Kidney (tissue), 14 donors: ENCODE results near the gene SARS1. TPM values are rescaled to one million over a fixed set of nuclear protein-coding genes. Genes with fewer than 3 reads are reported as not detected.
"Not testable (repeated sequence)": the region's sequence is repeated elsewhere in the genome, so short reads cannot be mapped to it uniquely, and the experiment has no call there.

Experiments used
- DNase-seq, 5 donors: peaks; one replicate each; pipeline ENCODE4 v3.0.0-alpha.2; 2013 to 2020
- FAIRE-seq: peaks from 2 replicates; lab custom pipeline; 2012; peaks lifted over from hg19 to GRCh38; lab: Jason Lieb, UNC
- H3K27ac ChIP-seq, 2 donors: one replicate each; pipeline ENCODE4 v1.7.0; 2013; ENCODE audit warnings: low read depth in 2 of 2, low read length in 2 of 2, inconsistent platforms in 1 of 2
- H3K27me3 ChIP-seq: one replicate; pipeline ENCODE4 v1.7.1; 2013; ENCODE audit warnings: low read length, inconsistent platforms; ENCODE audit not compliant: control insufficient read depth, insufficient read depth
- H3K36me3 ChIP-seq, 3 donors: one replicate each; pipeline versions ENCODE4 v1.7.0 to v1.7.1; 2013; ENCODE audit warnings: low read length in 3 of 3, control low read depth in 1 of 3, inconsistent platforms in 1 of 3; ENCODE audit not compliant: insufficient read depth in 3 of 3, control insufficient read depth in 2 of 3
- H3K4me1 ChIP-seq, 3 donors: one replicate each; pipeline versions ENCODE4 v1.7.0 to v1.7.1; 2013; ENCODE audit warnings: low read length in 3 of 3, inconsistent platforms in 1 of 3, low read depth in 1 of 3; ENCODE audit not compliant: control insufficient read depth in 2 of 3, insufficient read depth in 2 of 3
- H3K4me3 ChIP-seq, 3 donors: one replicate each; pipeline versions ENCODE4 v1.7.0 to v1.8.1; 2013; ENCODE audit warnings: low read length in 3 of 3, control low read depth in 1 of 3, inconsistent platforms in 1 of 3
- H3K9ac ChIP-seq, 3 donors: one replicate each; pipeline versions ENCODE4 v1.7.0 to v1.7.1; 2013; ENCODE audit warnings: low read length in 3 of 3, control low read depth in 1 of 3, inconsistent platforms in 1 of 3
- H3K9me3 ChIP-seq, 3 donors: one replicate each; pipeline versions ENCODE4 v1.7.0 to v1.7.1; 2013; ENCODE audit warnings: low read length in 3 of 3, control low read depth in 1 of 3, inconsistent platforms in 1 of 3; ENCODE audit not compliant: control insufficient read depth in 2 of 3, insufficient read depth in 1 of 3
- CTCF ChIP-seq: IDR thresholded peaks from 3 replicates; pipeline ENCODE4 v1.5.1; 2012; ENCODE audit warnings: mild to moderate bottlenecking, moderate library complexity, borderline replicate concordance; ENCODE audit not compliant: insufficient read depth; ENCODE audit errors: extremely low read depth
- intact Hi-C: fragments of 100-400 bp; cut with DNase I; formaldehyde crosslinking; loops from one replicate; pipeline ENCODE4 v1.11.1; 2022
- polyA plus RNA-seq: library from polyadenylated mRNA; stranded (reverse); fragments of 350-450 nt; fragmentation: Illumina TruSeq; extraction: RNeasy Lipid Tissue Mini Kit (QIAGEN cat#74804); gene quantifications from one replicate; pipeline ENCODE4 v1.2.3, GENCODE V29; 2014; ENCODE audit warnings: low read depth, low replicate concordance; ENCODE audit not compliant: insufficient read depth
- total RNA-seq: library from RNA; stranded (reverse); fragmentation: NEBNext Ultra II Directional; extraction: Animal tissue kit (Norgen Biotek cat#: 25700); gene quantifications from one replicate; pipeline ENCODE4 v1.2.1, GENCODE V29; 2021
- donor health status: control.
- donor health status: control.
- donor health status: control.
- donor health status: control.
- donor health status: control.
- donor health status: DM: yes; HTN: yes; CAD: no.
- donor health status: Normal renal cell carcinoma (clear cell type).

Gene SARS1
- total and polyA plus RNA-seq, 2 donors from 2014 or later = 114 to 181 TPM

- Histone ChIP-seq H3K4me3 (no peak overlapping the region), H3K27ac (no peak overlapping the region), H3K4me1 (peaks cover under 1 to 3% (median 2%) of the 10 kb centered on the region in 3 donors), H3K27me3 (no peaks in the 10 kb centered on the region), H3K9me3 (no peaks in the 10 kb centered on the region), H3K36me3 (no peaks in the 10 kb centered on the region), H3K9ac (no peak overlapping the region)
- TF ChIP-seq CTCF = no peak
- DNase-seq (no peak), FAIRE-seq (no peak)
- intact Hi-C loops = no loop called here
Observed at GRCh38 chr1:109167001-109167506, 46.7 kb upstream of the SARS1 start.

GRCh38 chr1:109170035-109170764 lies 43.5 kb upstream of the SARS1 start:
- intact Hi-C loops = no loop called here
- H3K9ac ChIP-seq = no peak overlapping the region
- no peak for TF ChIP-seq CTCF
- DNase-seq = no peak
- no peaks in the 10 kb centered on the region for H3K9me3 ChIP-seq
- H3K36me3 ChIP-seq = no peaks in the 10 kb centered on the region
- FAIRE-seq = no peak
- no peaks in the 10 kb centered on the region for H3K27me3 ChIP-seq
- H3K4me1 ChIP-seq = no peaks in the 10 kb centered on the region
- no peak overlapping the region for H3K4me3 ChIP-seq
- H3K27ac ChIP-seq = no peak overlapping the region

DNA sequence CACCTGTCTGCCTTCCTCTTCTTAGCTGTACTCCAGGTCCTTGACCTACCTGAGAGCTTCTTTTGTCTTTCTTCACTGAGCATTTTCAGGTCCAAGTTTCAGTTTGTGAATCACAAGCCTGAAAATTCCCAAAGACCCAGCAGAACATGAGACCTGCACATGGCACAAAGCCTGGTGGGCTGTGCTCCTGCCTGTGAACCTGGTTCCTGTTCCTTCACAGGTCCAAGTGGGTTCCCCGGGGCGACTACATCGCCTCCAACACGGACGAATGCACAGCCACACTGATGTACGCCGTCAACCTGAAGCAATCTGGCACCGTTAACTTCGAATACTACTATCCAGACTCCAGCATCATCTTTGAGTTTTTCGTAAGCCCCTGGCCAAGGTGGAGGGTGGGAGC lies 42.1 kb upstream of the SARS1 start:
- no peak for DNase-seq
- no peak for FAIRE-seq
- Histone ChIP-seq H3K36me3 (no peaks in the 10 kb centered on the region), H3K27ac (no peak overlapping the region), H3K4me1 (no peaks in the 10 kb centered on the region), H3K9ac (no peak overlapping the region), H3K4me3 (no peak overlapping the region), H3K27me3 (no peaks in the 10 kb centered on the region), H3K9me3 (no peaks in the 10 kb centered on the region)
- intact Hi-C loops = no loop called here
- no peak for TF ChIP-seq CTCF

- FAIRE-seq, DNase-seq, H3K4me1 ChIP-seq, H3K36me3 ChIP-seq, H3K27me3 ChIP-seq, H3K9ac ChIP-seq, H3K4me3 ChIP-seq, intact Hi-C loops, H3K27ac ChIP-seq, H3K9me3 ChIP-seq: not testable (repeated sequence)
Observed at GRCh38 chr1:109176349-109176748, 37.4 kb upstream of the SARS1 start.

DNA sequence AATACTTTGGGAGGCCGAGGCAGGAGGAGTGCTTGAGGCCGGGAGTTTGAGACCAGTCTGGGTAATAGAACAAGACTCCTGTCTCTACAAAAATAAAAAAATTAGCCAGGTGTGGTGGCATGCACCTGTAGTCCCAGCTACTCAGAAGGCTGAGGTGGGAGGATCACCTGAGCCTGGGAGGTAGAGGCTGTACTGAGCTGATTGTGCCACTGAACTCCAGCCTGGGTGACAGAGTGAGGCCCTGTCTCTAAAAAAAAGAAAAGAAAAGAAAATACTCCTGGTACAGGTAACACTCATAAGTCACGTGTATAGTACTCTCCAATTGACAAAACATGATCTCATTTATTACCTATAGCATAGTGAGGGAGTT lies 33.0 kb upstream of the SARS1 start:
- H3K9me3 ChIP-seq, H3K36me3 ChIP-seq, DNase-seq, FAIRE-seq, intact Hi-C loops, H3K4me1 ChIP-seq, H3K4me3 ChIP-seq, H3K27me3 ChIP-seq: not testable (repeated sequence)
- Histone ChIP-seq H3K27ac (peak overlapping the region; percentile 65), H3K9ac (peak overlapping the region in 1 of 3 donors; percentile 12)
